GM18498 (cell line): ENCODE results near the gene ZNF614.
"Not testable (repeated sequence)": the region's sequence is repeated elsewhere in the genome, so short reads cannot be mapped to it uniquely, and the experiment has no call there.

Source experiments
- ATAC-seq: cut with Tn5 transposase; IDR thresholded peaks from one replicate; pipeline ENCODE4 v1.9.1; 2021; ENCODE audit warnings: mild to moderate bottlenecking, moderate library complexity; ENCODE audit not compliant: unreplicated experiment

Gene ZNF614

DNA sequence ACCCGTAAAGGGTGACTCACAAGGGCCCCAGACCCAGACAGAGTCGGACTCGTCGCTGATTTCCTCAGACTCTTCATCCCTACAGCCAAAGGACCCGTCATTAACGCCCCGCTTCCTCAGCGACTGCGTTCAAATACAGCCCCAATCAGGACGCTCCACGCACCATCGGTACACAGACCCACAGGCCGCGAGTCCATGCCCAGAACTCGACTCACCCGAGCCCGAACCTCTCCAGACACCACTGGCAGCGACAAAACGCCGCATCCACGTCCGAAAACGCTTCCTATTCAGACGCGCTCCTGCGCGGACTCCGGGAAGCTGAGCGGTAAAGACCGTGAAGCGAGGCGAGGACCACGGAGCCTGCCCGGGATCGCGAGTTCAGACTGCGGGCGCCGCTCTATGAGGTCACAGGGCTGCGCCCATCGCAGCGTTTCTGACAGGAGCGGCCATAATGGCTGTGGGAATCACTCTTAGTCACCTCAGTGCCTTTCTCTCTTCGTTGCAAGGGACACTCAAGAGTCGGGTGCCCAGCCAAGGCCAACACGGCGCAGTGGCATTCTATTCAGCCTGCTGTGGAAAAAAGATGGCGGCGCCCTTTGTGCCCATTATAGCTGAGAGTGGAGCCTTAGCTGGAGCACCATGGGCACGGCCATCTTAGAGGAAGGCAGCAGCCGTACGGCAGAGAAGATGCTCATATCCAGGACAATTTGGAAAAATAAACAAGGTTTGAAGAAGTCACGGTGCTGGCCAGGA is at the start of gene ZNF614:
Gene ZNF614, minus strand, starts transcription at position 353 of the 753 bp plus-strand sequence. CDS start 2,634 bp downstream, outside the sequence.
- peak; percentile 90 for ATAC-seq

DNA sequence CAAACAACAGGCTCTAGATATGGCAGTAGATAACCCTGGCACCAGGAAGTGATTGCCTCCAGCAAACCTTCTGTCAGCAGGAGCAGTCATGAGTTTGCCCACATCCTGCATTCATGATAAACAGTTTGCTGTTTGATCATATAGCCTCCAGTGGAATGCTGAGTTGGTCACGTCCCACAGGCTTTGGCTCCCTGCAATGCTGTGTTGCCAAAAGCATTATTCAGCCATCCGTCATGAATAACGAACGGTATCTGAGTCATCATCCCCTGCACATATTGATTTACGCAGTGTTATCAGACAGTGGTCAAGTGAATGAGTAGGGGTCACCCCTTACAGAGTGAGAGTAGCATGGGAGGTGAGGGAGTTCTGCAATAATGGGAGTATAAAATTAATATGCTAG is 42.3 kb upstream of the ZNF614 start:
- ATAC-seq = no peak

DNA sequence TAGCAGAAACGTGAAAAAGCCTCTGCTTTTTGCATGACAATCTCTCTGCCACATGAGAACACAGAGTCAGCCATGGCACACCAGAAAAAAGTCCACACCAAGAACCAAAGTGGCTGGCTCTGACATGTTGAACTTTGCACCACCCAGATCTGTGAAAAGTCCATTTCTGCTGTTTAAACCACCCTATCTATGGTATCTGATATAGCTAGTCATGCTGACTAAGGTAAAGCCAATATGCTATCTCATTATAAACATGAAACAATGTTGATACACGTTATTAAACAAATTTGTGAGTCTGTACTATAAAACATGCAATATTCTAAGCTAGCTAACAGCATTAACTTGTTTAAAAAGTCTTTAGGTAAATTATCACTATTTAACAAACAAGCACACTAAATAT is 41.5 kb upstream of the ZNF614 start:
- no peak for ATAC-seq

DNA sequence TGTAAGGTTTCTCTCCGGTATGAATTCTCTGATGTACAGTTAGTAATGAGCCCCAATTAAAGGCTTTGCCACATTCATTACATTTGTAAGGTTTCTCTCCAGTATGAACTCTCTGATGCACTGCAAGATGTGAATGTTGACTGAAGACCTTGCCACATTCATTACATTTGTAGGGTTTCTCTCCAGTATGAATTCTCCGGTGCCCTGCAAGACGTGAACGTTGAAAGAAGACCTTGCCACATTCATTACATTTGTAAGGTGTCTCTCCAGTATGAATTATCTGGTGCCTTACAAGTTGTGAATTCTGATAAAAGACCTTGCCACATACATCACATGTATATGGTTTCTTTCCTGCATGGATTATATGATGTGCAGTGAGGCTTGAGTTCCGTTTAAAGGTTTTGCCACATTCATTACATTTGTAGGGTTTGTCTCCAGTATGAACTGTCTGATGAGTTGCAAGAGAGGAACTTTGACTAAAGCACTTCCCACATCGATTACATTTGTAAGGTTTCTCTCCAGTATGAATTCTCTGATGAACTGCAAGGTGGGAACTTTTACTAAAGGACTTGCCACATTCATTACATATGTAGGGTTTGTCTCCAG is 38.2 kb upstream of the ZNF614 start:
- no peak for ATAC-seq

DNA sequence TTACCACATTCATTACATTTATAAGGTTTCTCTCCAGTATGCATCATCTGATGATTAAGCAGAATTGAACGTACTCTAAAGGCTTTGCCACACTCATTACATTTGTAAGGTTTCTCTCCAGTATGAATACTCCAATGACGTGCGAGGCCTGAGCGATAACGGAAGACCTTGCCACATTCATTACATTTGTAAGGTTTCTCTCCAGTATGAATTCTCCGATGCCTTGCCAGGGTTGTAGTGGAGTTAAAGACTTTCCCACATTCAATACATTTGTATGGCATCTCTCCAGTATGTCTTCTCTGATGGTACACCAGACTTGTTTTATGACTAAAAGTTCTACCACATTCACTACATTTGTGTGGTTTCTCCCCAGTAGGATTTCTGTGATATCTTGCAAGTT is 37.2 kb upstream of the ZNF614 start:
- no peak for ATAC-seq

DNA sequence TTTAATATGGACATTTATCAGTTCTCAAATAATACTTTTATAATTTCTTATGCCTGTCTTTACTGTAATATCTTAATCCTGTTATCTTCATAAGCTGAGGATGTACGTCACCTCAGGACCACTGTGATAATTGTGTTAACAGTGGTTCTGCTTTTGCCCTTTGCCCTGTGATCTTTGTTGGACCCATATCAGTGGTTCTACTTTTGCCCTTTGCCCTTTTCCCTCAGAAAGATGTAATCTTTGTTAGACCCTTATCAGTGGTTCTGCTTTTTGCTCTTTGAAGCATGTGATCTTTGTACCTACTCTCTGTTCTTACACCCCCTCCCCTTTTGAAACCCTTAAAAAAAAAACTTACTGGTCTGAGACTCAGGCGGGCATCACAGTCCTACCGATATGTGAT is 28.3 kb upstream of the ZNF614 start:
- not testable (repeated sequence) for ATAC-seq

DNA sequence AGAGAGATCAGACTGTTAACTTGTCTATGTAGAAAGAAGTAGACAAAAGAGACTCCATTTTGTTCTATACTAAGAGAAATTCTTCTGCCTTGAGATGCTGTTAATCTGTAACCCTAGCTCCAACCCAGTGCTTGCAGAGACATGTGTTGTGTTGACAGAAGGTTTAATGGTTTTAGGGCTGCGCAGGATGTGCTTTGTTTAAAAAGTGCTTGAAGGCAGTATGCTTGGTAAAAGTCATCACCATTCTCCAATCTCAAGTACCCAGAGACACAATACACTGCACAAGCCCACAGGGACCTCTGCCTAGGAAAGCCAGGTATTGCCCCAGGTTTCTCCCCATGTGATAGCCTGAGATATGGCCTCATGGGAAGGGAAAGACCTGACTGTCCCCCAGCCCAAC is 23.6 kb upstream of the ZNF614 start:
- not testable (repeated sequence) for ATAC-seq

DNA sequence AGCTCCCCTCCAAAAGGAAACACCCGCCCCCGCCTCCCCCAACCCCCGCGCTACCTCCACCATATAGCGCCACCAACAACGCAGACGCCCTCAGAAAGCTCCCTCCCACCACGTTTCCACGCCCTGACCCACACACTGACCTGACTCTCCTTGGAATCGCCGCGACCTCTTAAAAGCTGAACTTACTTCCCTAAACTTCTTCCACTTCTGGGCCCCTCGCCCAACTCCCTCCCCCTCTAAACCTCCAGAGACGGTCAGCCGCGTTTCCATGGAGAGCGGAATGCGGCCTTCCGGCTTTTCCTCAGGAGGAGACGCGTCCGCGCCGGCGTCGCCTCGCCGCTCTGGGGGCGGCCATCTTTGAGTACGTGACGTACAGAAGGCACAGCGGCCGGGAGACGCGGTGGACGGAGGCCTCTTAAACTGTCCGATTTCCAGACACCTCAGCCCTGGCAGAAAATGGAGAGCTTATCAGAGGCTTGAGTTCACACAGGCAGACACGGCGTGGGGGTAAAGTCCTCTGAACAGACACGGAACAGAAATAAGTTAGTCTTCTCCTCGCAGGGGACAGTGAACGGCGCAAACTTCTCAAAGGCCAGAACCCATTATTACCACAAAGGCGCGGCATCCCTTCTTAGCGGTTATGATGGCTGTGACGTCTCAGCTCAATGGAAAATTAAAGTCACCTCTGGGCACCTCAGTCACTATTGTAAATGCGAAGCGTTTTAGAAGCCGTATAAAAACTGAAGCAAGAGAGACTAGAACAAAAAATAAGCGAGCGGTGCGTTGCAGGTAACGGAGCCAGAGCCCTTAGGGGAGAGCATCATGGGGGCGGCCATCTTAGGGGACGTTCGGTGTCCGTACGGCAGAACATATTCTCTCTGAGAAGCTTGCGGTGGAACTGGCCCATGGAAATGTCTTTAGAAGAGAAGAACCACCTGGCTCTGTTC is 20.6 kb upstream of the ZNF614 start, which contains the start of gene ZNF432:
Gene ZNF432, minus strand, starts transcription at position 284 of the 947 bp plus-strand sequence. CDS start 1,970 bp downstream, outside the sequence.
- ATAC-seq = peak; percentile 93

DNA sequence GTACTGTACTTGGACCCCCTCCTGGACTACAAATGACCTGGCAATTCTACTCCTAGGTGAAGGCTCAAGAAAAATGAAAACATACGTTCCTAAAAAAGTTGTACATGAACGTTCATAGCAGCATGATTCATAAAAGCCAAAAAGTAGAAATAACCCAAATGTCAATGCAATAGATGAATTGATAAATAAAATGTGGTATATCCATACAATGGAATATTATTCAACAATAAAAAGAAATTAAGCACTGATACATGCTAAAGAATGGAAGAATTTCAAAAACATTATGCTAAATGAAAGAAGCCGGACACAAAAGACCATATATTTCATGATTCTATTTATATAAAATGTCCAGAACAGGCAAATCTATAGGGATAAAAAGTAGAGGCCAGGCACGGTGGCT is 11.0 kb upstream of the ZNF614 start:
- no peak for ATAC-seq

DNA sequence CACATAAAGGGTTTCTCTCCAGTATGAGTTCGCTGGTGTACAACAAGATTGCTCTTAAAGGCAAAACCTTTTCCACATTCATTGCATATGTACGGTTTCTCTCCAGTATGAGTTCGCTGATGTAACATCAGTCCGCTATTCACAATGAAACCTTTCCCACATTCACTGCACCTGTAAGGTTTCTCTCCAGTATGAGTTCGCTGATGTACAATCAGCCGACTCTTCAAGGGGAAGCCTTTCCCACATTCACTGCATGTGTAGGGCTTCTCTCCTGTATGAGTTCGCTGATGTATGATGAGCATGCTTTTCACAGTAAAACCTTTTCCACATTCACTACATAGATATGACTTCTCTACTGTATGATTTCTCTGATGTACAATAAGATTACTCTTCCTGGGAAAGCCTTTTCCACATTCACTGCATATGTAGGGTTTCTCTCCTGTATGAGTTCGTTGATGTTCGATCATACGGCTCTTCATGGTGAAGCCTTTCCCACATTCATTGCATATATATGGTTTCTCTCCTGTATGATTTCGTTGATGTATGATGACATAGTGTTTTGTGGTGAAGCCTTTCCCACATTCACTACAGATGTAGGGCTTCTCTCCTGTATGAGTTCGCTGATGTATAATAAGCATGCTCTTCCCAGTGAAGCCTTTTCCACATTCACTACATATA is 6.0 kb upstream of the ZNF614 start:
- no peak for ATAC-seq

DNA sequence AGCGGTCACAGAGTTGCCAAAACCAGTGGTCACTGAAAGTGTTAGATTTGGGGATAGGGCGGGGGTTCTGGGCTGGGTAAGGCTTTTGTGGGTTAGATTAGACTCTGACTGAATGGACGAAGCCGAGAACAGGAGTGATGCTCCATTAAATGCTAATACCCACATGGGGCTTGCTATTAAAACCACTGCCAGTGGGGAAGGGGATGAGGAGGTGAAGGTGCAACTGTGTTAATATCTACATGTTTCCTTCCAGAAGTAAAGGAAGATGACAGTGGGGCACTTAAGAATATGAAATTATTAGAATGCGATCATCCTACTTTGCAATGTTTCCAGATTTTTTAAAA is 573 bp upstream of the ZNF614 start:
- peak; percentile 22 for ATAC-seq

DNA sequence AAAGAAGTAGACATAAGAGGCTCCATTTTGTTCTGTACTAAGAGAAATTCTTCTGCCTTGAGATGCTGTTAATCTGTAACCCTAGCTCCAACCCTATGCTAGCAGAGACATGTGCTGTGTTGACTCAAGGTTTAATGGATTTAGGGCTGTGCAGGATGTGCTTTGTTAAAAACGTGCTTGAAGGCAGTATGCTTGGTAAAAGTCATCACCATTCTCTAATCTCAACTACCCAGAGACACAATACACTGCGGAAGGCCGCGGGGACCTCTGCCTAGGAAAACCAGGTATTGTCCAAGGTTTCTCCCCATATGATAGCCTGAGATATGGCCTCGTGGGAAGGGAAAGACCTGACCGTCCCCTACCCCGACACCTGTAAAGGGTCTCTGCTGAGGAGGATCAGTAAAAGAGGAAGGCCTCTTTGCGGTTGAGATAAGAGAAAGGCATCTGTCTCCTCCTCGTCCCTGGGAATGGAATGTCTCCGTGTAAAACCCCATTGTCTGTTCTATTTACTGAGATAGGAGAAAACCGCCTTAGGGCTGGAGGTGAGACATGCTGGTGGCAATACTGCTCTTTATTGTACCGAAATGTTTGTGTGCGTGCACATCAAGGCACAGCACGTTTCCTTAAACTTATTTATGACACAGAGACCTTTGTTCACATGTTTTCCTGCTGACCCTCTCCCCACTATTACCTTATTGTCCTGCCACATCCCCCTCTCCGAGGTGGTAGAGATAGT is 1.8 kb downstream of the ZNF614 start:
- not testable (repeated sequence) for ATAC-seq

DNA sequence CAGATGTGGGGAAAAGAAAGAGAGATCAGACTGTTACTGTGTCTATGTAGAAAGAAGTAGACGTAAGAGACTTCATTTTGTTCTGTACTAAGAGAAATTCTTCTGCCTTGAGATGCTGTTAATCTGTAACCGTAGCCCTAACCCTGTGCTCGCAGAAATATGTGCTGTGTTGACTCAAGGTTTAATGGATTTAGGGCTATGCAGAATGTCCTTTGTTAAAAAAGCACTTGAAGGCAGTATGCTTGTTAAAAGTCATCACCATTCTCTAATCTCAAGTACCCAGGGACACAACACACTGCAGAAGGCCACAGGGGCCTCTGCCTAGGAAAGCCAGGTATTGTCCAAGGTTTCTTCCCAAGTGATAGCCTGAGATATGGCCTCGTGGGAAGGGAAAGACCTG is 3.7 kb downstream of the ZNF614 start:
- not testable (repeated sequence) for ATAC-seq

DNA sequence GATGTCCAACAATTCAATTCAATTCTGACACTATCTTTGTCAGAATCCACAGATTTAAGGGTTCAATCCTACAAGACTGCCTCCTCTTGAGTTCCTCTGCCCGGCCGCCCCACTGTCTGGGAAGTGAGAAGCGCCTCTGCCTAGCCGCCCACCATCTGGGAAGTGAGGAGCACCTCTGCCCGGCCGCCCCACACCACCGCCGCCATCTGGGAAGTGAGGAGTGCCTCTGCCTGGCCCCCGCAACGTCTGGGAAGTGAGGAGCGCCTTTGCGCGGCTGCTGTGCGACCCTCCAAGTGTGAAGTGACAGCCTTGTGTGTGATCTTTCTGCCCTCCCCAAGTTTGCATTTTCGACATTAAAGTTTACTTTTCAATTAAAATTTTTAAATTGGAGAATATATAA is 6.0 kb downstream of the ZNF614 start:
- no peak for ATAC-seq

DNA sequence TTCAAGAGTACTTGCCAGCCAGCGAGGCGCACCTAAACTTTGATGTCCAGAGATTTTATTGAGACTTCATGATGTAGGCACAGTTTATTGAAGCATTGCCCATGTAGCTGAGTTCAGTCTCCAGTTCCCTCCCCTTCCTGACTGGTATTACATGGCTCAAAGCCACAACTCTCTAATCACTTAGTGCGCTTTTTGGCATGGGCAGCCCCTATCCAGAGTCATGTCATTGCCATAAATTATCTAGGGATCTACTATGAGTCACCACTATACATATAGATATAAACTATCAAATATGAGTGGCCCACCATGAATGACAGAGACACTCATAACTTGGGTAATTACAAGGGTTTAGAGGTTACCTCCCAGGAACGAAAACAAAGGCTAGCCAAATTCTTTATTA is 7.7 kb downstream of the ZNF614 start:
- ATAC-seq = no peak

DNA sequence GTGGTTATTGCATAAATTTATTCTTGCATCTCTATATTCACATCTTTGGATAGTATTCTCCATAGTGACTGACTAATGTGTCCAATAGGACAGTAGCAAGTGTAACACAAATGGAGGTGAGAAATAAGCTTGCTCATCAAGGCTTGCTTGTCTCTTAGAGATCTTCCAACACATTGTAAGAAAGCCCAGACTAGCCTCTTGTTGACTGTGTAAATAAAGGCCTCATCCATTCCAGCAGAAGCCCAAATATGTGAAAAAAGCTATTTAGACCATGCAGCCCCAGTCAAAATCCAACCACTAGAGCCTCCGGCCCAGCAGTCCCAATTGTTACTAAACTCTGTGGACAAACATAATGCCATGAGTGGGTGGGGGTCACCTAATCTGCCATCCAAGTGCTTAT is 17.5 kb downstream of the ZNF614 start:
- no peak for ATAC-seq

DNA sequence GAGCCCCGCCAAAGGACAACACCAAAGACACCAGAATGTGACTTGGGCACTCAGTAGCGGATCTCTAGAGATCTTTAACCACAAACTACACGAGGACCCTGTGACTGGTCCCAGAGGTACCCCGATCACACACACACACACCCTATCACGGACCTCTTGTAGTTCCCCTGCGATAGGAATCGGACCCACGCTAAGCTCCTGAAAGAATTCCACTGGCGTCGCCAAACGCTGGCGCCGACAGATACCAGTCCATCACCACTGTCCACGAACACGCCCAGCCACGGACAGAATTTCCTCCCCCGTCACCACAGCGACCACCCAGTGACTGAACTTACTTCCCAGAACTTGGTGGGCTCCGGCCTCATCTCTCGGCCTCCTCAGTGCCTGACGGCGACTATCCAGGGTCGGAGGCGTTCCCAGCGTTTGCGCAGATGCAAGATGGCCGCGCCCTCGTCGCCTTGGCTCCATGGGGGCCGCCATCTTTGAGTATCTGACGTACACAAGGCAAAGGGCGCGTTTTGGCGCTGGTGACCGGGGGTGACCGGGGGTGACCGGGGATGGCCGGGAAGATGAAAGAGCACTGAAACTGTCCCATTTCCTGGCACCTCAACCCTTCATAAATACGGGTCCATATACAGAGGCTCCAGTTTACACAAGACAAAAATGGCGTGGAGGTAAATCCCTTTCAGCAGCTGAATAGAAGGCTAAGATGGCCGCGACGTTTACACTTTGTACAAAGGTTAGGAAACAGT is 20.2 kb downstream of the ZNF614 start, which contains the start of gene ZNF615:
Gene ZNF615, minus strand, starts transcription at position 406 of the 752 bp plus-strand sequence. CDS start 4,500 bp downstream, outside the sequence.
- ATAC-seq = peak; percentile 93

DNA sequence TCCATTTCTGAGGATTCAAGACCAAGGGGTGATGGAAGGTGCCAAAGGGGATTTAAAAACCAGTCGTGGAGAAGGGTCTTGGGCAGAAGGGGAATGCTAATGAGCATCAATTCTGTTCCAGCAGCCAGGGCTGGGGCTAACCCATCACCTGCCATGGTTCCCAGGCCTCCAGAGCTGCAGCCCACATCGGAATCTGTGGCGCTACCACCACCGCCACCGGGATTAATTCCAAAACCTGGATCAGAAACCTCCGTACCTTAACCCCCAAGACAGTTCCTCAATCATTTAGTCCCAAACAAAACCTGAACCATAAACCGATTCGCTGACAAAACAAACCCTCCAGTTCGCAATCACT is 20.8 kb downstream of the ZNF614 start:
- no peak for ATAC-seq

DNA sequence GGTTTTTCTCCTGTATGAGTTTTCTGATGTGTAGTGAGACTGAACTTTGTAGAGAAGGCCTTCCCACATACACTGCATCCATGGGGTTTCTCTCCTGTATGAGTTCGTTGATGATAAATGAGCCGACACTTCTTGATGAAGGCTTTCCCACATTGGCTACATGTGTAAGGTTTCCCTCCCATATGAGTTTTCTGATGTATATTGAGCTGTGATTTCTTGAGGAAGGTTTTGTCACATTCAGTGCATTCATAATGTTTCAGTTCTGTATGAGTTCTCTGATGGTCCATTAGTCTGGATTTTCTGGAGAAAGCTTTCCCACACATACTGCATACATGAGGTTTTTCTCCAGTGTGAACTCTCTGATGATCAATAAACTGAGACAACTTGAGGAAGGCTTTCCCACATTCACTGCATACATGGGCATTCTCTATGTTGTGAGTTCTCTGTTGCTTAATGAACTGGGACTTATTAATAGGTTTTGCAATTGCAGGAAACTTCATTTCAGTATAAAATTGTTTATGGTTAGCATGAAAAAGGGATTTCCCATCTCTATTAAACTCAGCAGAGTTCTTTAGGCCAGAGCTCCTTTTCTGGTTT is 34.0 kb downstream of the ZNF614 start:
- no peak for ATAC-seq
